Measurements from ENCODE around the gene ECHS1. TPM values are rescaled to one million over a fixed set of nuclear protein-coding genes. Genes with fewer than 3 reads are reported as not detected.

Gene ECHS1
- total and polyA plus RNA-seq, 9 of the 15 experiments (the other 6 are each of a cell fraction or from before 2014, with no cell fraction given): 16.6 to 100 (median 68.1) TPM

- intact Hi-C loops (cut with micrococcal nuclease): no loop called here
- ChIA-PET CTCF (ENCODE audit: low intra/inter-chr PET ratio) (interaction anchor here (0.7 kb wide), 1 partner anchor 61 kb away, joined by 3 read pairs; no protein-coding TSS in a partner anchor), POLR2A (no interaction called here)
- peak overlapping the region; percentile 94 for H2AFZ ChIP-seq (ENCODE audit: low read depth, low read length)
- H3K27me3 ChIP-seq (ENCODE audit: control insufficient read depth in 2 of 2, insufficient read depth in 2 of 2, low read length in 2 of 2): no peaks in the 10 kb centered on the region
- FAIRE-seq: peak; percentile 73
- BruUV-seq (replicated peaks): no TSS peak
- H3K27ac ChIP-seq (ENCODE audit: extremely low read depth, low read depth, low read length): no peak overlapping the region
- in situ Hi-C loops (cut with MboI): no loop called here
- H3K79me2 ChIP-seq (ENCODE audit: control insufficient read depth, insufficient read depth, low read length): no peaks in the 10 kb centered on the region
- H3K9ac ChIP-seq (ENCODE audit: insufficient read depth in 1 of 2, low read depth in 2 of 2, low read length in 2 of 2): peak overlapping the region; percentile 49 to 92; a peak in 3 of 4 replicates
- no peaks in the 10 kb centered on the region for H3K9me3 ChIP-seq (replicated peaks; ENCODE audit: control insufficient read depth, insufficient read depth, low read depth, low read length)
- no peaks in the 10 kb centered on the region for H3K36me3 ChIP-seq (ENCODE audit: control insufficient read depth, insufficient read depth, low read length)
- DNase-seq (ENCODE audit: extremely low read depth in 1 of 4, low spot score in 3 of 4): peak; percentile 60 to 82 (median 62)
- ATAC-seq: peak; percentile 99
- no peaks in the 10 kb centered on the region for H3K9me1 ChIP-seq (ENCODE audit: control insufficient read depth, insufficient read depth, low read length)
- peak overlapping the region; percentile 82 for H3K4me2 ChIP-seq (ENCODE audit: insufficient read depth, low read length)
- peak overlapping the region; percentile 41 for H3K4me3 ChIP-seq
- no peaks in the 10 kb centered on the region for H4K20me1 ChIP-seq (replicated peaks; ENCODE audit: control insufficient read depth, insufficient read depth, low read length)
- WGBS (ENCODE audit: insufficient coverage, low coverage, missing lambda C conversion rate): 11% methylated on average over 16 of the region's 51 CpGs
- peaks cover 0 to 26% of the 10 kb centered on the region in 2 experiments; a peak in 4 of 5 replicates for H3K4me1 ChIP-seq (replicated peaks in 1 of 2; ENCODE audit: control insufficient read depth in 2 of 2, insufficient read depth in 2 of 2, low read length in 2 of 2)
- peak in 2 of 3 experiments; percentile 14 to 41 for TF ChIP-seq YY1 (IDR thresholded peaks at IDR 0.05; ENCODE audit: borderline replicate concordance in 1 of 3, control insufficient read depth in 1 of 3, extremely low read depth in 1 of 3, insufficient read depth in 3 of 3, insufficient read length in 1 of 3, insufficient replicate concordance in 2 of 3, low read depth in 1 of 3, low read length in 2 of 3)
- TF ChIP-seq GABPB1 (CRISPR knock-in tag; IDR thresholded peaks at IDR 0.05): peak; percentile 52; the same call in 1 of the 2 replicates
- no peak for TF ChIP-seq HNRNPL (IDR thresholded peaks at IDR 0.05; ENCODE audit: low read depth, low read length)
- TF ChIP-seq RUNX1 (IDR thresholded peaks at IDR 0.05; ENCODE audit: low read depth): no peak
- TF ChIP-seq HDAC8 (tag; IDR thresholded peaks at IDR 0.05): no peak
- TF ChIP-seq TSC22D4 (tag; IDR thresholded peaks at IDR 0.05): no peak
- TF ChIP-seq, protein P1, sequence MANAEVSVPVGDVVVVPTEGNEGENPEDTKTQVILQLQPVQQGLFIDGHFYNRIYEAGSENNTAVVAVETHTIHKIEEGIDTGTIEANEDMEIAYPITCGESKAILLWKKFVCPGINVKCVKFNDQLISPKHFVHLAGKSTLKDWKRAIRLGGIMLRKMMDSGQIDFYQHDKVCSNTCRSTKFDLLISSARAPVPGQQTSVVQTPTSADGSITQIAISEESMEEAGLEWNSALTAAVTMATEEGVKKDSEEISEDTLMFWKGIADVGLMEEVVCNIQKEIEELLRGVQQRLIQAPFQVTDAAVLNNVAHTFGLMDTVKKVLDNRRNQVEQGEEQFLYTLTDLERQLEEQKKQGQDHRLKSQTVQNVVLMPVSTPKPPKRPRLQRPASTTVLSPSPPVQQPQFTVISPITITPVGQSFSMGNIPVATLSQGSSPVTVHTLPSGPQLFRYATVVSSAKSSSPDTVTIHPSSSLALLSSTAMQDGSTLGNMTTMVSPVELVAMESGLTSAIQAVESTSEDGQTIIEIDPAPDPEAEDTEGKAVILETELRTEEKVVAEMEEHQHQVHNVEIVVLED (CRISPR knock-in tag; IDR thresholded peaks at IDR 0.05): 0 out of 2 replicates have a peak, but pooled peaks have one; percentile 36
- TF ChIP-seq SAFB (IDR thresholded peaks at IDR 0.05; ENCODE audit: borderline replicate concordance, low read depth, low read length): peak; percentile 69; the same call in 1 of the 2 replicates
- TF ChIP-seq RBFOX2 (IDR thresholded peaks at IDR 0.05; ENCODE audit: low read depth, low read length): peak; percentile 63
- no peak for TF ChIP-seq CEBPB (tag; IDR thresholded peaks at IDR 0.05)
- TF ChIP-seq, protein P2, sequence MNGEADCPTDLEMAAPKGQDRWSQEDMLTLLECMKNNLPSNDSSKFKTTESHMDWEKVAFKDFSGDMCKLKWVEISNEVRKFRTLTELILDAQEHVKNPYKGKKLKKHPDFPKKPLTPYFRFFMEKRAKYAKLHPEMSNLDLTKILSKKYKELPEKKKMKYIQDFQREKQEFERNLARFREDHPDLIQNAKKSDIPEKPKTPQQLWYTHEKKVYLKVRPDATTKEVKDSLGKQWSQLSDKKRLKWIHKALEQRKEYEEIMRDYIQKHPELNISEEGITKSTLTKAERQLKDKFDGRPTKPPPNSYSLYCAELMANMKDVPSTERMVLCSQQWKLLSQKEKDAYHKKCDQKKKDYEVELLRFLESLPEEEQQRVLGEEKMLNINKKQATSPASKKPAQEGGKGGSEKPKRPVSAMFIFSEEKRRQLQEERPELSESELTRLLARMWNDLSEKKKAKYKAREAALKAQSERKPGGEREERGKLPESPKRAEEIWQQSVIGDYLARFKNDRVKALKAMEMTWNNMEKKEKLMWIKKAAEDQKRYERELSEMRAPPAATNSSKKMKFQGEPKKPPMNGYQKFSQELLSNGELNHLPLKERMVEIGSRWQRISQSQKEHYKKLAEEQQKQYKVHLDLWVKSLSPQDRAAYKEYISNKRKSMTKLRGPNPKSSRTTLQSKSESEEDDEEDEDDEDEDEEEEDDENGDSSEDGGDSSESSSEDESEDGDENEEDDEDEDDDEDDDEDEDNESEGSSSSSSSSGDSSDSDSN (IDR thresholded peaks at IDR 0.05; ENCODE audit: borderline replicate concordance in 1 of 2, low read depth in 2 of 2, low read length in 2 of 2): peak in 1 of 2 experiments; percentile 82; a peak in 2 of 4 replicates
- TF ChIP-seq ZNF239 (CRISPR knock-in tag; IDR thresholded peaks at IDR 0.05): no peak
- TF ChIP-seq MAFF (IDR thresholded peaks at IDR 0.05; ENCODE audit: low read length): no peak
- no peak for TF ChIP-seq RBM14 (IDR thresholded peaks at IDR 0.05; ENCODE audit: borderline replicate concordance, insufficient read depth, low read depth, low read length)
- TF ChIP-seq ZNF121 (CRISPR knock-in tag; conservative IDR thresholded peaks at IDR 0.05): no peak
- TF ChIP-seq RAD21 (CRISPR knock-in tag; conservative IDR thresholded peaks at IDR 0.05 in 1 of 2, IDR thresholded peaks at IDR 0.05 in 1 of 2): peak; percentile 40 to 61
- TF ChIP-seq GABPB2 (CRISPR knock-in tag; conservative IDR thresholded peaks at IDR 0.05): no peak
Observed at GRCh38 chr10:133318494-133319127, 54.5 kb downstream of the ECHS1 start.
